Measurements from ENCODE around the gene CTSL.
A peak's percentile ranks its signal among the peaks of the same experiment; 100 is the strongest.

The CTSL gene

DNA sequence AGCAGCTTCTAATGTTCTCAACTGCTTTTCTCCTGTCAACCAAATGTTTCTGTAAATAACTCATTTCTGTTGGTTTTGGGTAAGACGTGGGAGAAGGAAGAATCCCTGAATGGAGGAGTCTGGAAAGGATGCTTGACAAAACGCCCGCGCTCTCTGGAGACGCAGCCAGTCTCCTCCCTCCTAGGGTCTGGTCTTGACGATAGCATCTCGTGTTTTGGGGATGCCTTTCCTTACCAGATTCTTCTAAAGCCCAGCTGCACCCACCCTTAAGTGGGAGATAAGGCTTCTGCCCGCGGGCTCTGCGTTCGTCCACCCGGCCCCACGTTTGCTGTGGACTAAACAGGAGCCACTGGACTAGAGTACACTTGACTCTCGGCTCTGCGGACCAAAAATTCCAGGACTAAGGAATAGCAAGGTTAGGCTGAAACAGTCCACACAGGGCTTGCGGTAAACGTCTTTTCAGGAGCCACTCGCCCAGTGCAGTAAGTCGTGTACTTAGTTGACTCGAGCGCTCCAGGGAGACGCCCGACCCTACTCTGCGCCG lies 491 bp upstream of the CTSL start:
- TF ChIP-seq TSHZ2 (CRISPR knock-in tag; IDR thresholded peaks at IDR 0.05) (no peak), ESRRG (CRISPR knock-in tag; IDR thresholded peaks at IDR 0.05) (no peak), ZC3H10 (CRISPR knock-in tag; IDR thresholded peaks at IDR 0.05) (no peak), ZNF70 (CRISPR knock-in tag; IDR thresholded peaks at IDR 0.05) (no peak), ZNF8 (CRISPR knock-in tag; IDR thresholded peaks at IDR 0.05) (no peak), ZFP30 (CRISPR knock-in tag; IDR thresholded peaks at IDR 0.05) (no peak), SNAI2 (CRISPR knock-in tag; IDR thresholded peaks at IDR 0.05) (no peak), ZNF565 (CRISPR knock-in tag; conservative IDR thresholded peaks at IDR 0.05; ENCODE audit: low read depth) (no peak), CSDC2 (CRISPR knock-in tag; IDR thresholded peaks at IDR 0.05) (no peak), CREB5 (CRISPR knock-in tag; IDR thresholded peaks at IDR 0.05; ENCODE audit: low read depth) (no peak), RARB (CRISPR knock-in tag; IDR thresholded peaks at IDR 0.05) (no peak), BACH2 (CRISPR knock-in tag; IDR thresholded peaks at IDR 0.05; ENCODE audit: borderline replicate concordance) (no peak), TOX (CRISPR knock-in tag; IDR thresholded peaks at IDR 0.05; ENCODE audit: borderline replicate concordance) (no peak), ZFP3 (CRISPR knock-in tag; IDR thresholded peaks at IDR 0.05) (no peak), CSRNP3 (CRISPR knock-in tag; IDR thresholded peaks at IDR 0.05) (no peak), ISL1 (CRISPR knock-in tag; IDR thresholded peaks at IDR 0.05) (no peak), OSR1 (CRISPR knock-in tag; IDR thresholded peaks at IDR 0.05) (no peak), GLIS3 (CRISPR knock-in tag; IDR thresholded peaks at IDR 0.05) (no peak)
- TF ChIP-seq, protein P1, sequence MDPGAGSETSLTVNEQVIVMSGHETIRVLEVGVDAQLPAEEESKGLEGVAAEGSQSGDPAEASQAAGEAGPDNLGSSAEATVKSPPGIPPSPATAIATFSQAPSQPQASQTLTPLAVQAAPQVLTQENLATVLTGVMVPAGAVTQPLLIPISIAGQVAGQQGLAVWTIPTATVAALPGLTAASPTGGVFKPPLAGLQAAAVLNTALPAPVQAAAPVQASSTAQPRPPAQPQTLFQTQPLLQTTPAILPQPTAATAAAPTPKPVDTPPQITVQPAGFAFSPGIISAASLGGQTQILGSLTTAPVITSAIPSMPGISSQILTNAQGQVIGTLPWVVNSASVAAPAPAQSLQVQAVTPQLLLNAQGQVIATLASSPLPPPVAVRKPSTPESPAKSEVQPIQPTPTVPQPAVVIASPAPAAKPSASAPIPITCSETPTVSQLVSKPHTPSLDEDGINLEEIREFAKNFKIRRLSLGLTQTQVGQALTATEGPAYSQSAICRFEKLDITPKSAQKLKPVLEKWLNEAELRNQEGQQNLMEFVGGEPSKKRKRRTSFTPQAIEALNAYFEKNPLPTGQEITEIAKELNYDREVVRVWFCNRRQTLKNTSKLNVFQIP (CRISPR knock-in tag; IDR thresholded peaks at IDR 0.05; ENCODE audit: borderline replicate concordance, low read depth), result no peak
- ATAC-seq, result peak; percentile 69

DNA sequence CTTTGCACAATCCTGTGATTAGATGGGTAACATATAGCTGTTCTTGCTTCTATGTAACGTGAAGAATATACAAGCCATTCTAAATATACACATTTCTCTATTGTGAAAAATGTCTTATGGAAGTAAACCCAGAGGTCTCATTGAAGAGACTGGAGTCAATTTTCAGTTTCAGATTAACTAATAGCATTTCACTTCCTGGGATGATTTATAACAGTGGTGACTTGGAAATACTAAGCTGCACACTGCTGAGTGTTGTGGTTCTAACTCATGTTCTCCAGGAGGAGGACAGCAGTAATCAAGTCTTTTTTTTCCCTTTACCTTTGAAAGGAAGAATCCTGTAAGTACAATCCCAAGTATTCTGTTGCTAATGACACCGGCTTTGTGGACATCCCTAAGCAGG lies 3.3 kb downstream of the CTSL start:
- ATAC-seq, result no peak
- TF ChIP-seq ARNTL (CRISPR knock-in tag; IDR thresholded peaks at IDR 0.05; ENCODE audit: borderline replicate concordance, low read depth) (no peak), CSRNP3 (CRISPR knock-in tag; IDR thresholded peaks at IDR 0.05) (no peak)

DNA sequence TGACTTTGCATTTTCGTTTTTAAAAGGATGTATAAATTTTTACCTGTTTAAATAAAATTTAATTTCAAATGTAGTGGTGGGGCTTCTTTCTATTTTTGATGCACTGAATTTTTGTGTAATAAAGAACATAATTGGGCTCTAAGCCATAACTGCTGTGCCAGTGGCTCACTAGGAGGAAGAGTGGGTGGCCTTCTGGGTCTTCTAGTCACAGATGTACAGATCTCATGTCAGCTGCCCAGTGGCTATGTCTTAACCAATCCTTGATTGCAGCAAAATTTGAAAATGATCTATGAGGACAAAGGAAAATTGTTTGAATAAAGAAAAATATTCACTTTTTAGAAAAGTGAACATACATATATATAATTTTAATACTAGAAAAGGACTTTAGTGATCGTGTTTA lies 5.4 kb downstream of the CTSL start:
- ATAC-seq, result no peak
- no peak for TF ChIP-seq RARB (CRISPR knock-in tag; IDR thresholded peaks at IDR 0.05)
- TF ChIP-seq OSR1 (CRISPR knock-in tag; IDR thresholded peaks at IDR 0.05), result no peak
- TF ChIP-seq SNAI2 (CRISPR knock-in tag; IDR thresholded peaks at IDR 0.05), result no peak
- TF ChIP-seq ZC3H10 (CRISPR knock-in tag; IDR thresholded peaks at IDR 0.05), result no peak
- no peak for TF ChIP-seq ZNF8 (CRISPR knock-in tag; IDR thresholded peaks at IDR 0.05)
- no peak for TF ChIP-seq TOX (CRISPR knock-in tag; IDR thresholded peaks at IDR 0.05; ENCODE audit: borderline replicate concordance)
- TF ChIP-seq CSRNP3 (CRISPR knock-in tag; IDR thresholded peaks at IDR 0.05), result no peak
- no peak for TF ChIP-seq CSDC2 (CRISPR knock-in tag; IDR thresholded peaks at IDR 0.05)
- TF ChIP-seq GLIS3 (CRISPR knock-in tag; IDR thresholded peaks at IDR 0.05), result no peak
- TF ChIP-seq TSHZ2 (CRISPR knock-in tag; IDR thresholded peaks at IDR 0.05), result no peak
- TF ChIP-seq ZNF70 (CRISPR knock-in tag; IDR thresholded peaks at IDR 0.05), result no peak
- no peak for TF ChIP-seq ISL1 (CRISPR knock-in tag; IDR thresholded peaks at IDR 0.05)
- no peak for TF ChIP-seq ARNTL (CRISPR knock-in tag; IDR thresholded peaks at IDR 0.05; ENCODE audit: borderline replicate concordance, low read depth)
- no peak for TF ChIP-seq ZFP3 (CRISPR knock-in tag; IDR thresholded peaks at IDR 0.05)
- TF ChIP-seq CREB5 (CRISPR knock-in tag; IDR thresholded peaks at IDR 0.05; ENCODE audit: low read depth), result no peak
